ENCODE data around the gene SQSTM1.

SQSTM1 gene

GRCh38 chr5:179876610-179876952 lies 55.9 kb downstream of the SQSTM1 start:
- Histone ChIP-seq H3K27me3 (ENCODE audit: control insufficient read depth in 1 of 2, insufficient read depth in 1 of 2, low read length in 2 of 2) (no peaks in the 10 kb centered on the region), H3K27ac (ENCODE audit: low read length, poor library complexity, severe bottlenecking) (no peak overlapping the region), H3K9me3 (ENCODE audit: control insufficient read depth, low read length) (no peaks in the 10 kb centered on the region), H3K4me1 (ENCODE audit: control insufficient read depth, insufficient read depth, low read depth, low read length) (peaks cover 18% of the 10 kb centered on the region), H2AK5ac (ENCODE audit: low read length, severe bottlenecking) (no peak overlapping the region), H3K18ac (ENCODE audit: low read depth in 1 of 2, low read length in 2 of 2) (no peak overlapping the region), H2AFZ (ENCODE audit: low read depth, low read length) (no peak overlapping the region), H3K4ac (ENCODE audit: low read depth in 1 of 2, low read length in 2 of 2) (no peak overlapping the region), H4K91ac (ENCODE audit: low read length) (no peak overlapping the region), H2BK15ac (ENCODE audit: low read depth, poor library complexity, severe bottlenecking) (no peak overlapping the region), H3K14ac (ENCODE audit: low read length in 2 of 2) (no peak overlapping the region), H3K79me1 (replicated peaks; ENCODE audit: low read length, poor library complexity, severe bottlenecking) (peaks cover 22% of the 10 kb centered on the region), H3K4me3 (ENCODE audit: insufficient read depth in 1 of 2, low read depth in 1 of 2, low read length in 2 of 2) (no peak overlapping the region), H3K4me2 (ENCODE audit: low read length, poor library complexity, severe bottlenecking) (no peak overlapping the region), H3K36me3 (ENCODE audit: control insufficient read depth in 1 of 2, insufficient read depth in 2 of 2, low read depth in 1 of 2, low read length in 2 of 2) (peaks cover 76 to 80% of the 10 kb centered on the region in 2 experiments), H4K8ac (ENCODE audit: low read length) (no peak overlapping the region), H3K9ac (ENCODE audit: low read length) (no peak overlapping the region), H2BK12ac (ENCODE audit: low read length in 2 of 2) (no peak overlapping the region), H2BK5ac (ENCODE audit: low read depth, low read length, poor library complexity, severe bottlenecking) (no peak overlapping the region), H3K23ac (ENCODE audit: low read length in 2 of 2) (no peak overlapping the region), H2BK120ac (ENCODE audit: low read depth, low read length) (no peak overlapping the region)
- no peak for DNase-seq
- WGBS, result 94% methylated on average over 3 of the region's 3 CpGs

- Histone ChIP-seq H3K4ac (ENCODE audit: low read depth in 1 of 2, low read length in 2 of 2) (no peak overlapping the region), H2BK120ac (ENCODE audit: low read depth, low read length) (no peak overlapping the region), H2AK5ac (ENCODE audit: low read length, severe bottlenecking) (no peak overlapping the region), H2BK12ac (ENCODE audit: low read length in 2 of 2) (no peak overlapping the region), H3K23ac (ENCODE audit: low read length in 2 of 2) (no peak overlapping the region), H3K14ac (ENCODE audit: low read length in 2 of 2) (no peak overlapping the region), H3K4me2 (ENCODE audit: low read length, poor library complexity, severe bottlenecking) (no peak overlapping the region), H3K18ac (ENCODE audit: low read depth in 1 of 2, low read length in 2 of 2) (no peak overlapping the region), H2AFZ (ENCODE audit: low read depth, low read length) (no peak overlapping the region), H4K8ac (ENCODE audit: low read length) (no peak overlapping the region), H3K4me3 (ENCODE audit: insufficient read depth in 1 of 2, low read depth in 1 of 2, low read length in 2 of 2) (no peak overlapping the region), H3K9me3 (ENCODE audit: control insufficient read depth, low read length) (peaks cover 14% of the 10 kb centered on the region), H3K27ac (ENCODE audit: low read length, poor library complexity, severe bottlenecking) (peak overlapping the region; percentile 12), H3K36me3 (ENCODE audit: control insufficient read depth in 1 of 2, insufficient read depth in 2 of 2, low read depth in 1 of 2, low read length in 2 of 2) (peaks cover 70 to 76% of the 10 kb centered on the region in 2 experiments), H4K91ac (ENCODE audit: low read length) (no peak overlapping the region), H3K79me1 (replicated peaks; ENCODE audit: low read length, poor library complexity, severe bottlenecking) (peaks cover 21% of the 10 kb centered on the region), H3K9ac (ENCODE audit: low read length) (no peak overlapping the region), H2BK5ac (ENCODE audit: low read depth, low read length, poor library complexity, severe bottlenecking) (no peak overlapping the region), H2BK15ac (ENCODE audit: low read depth, poor library complexity, severe bottlenecking) (no peak overlapping the region), H3K4me1 (ENCODE audit: control insufficient read depth, insufficient read depth, low read depth, low read length) (peaks cover 18% of the 10 kb centered on the region), H3K27me3 (ENCODE audit: control insufficient read depth in 1 of 2, insufficient read depth in 1 of 2, low read length in 2 of 2) (no peaks in the 10 kb centered on the region)
- no peak for DNase-seq
- 95% methylated on average over 26 of the region's 26 CpGs for WGBS
Measured at GRCh38 chr5:179878222-179879002, 57.7 kb downstream of the SQSTM1 start.

- Histone ChIP-seq H3K27me3 (ENCODE audit: control insufficient read depth in 1 of 2, insufficient read depth in 1 of 2, low read length in 2 of 2) (no peaks in the 10 kb centered on the region), H4K91ac (ENCODE audit: low read length) (no peak overlapping the region), H3K4me2 (ENCODE audit: low read length, poor library complexity, severe bottlenecking) (no peak overlapping the region), H3K23ac (ENCODE audit: low read length in 2 of 2) (no peak overlapping the region), H3K18ac (ENCODE audit: low read depth in 1 of 2, low read length in 2 of 2) (no peak overlapping the region), H2BK120ac (ENCODE audit: low read depth, low read length) (no peak overlapping the region), H3K4ac (ENCODE audit: low read depth in 1 of 2, low read length in 2 of 2) (no peak overlapping the region), H3K27ac (ENCODE audit: low read length, poor library complexity, severe bottlenecking) (no peak overlapping the region), H2BK12ac (ENCODE audit: low read length in 2 of 2) (no peak overlapping the region), H3K9ac (ENCODE audit: low read length) (no peak overlapping the region), H2BK15ac (ENCODE audit: low read depth, poor library complexity, severe bottlenecking) (no peak overlapping the region), H3K4me3 (ENCODE audit: insufficient read depth in 1 of 2, low read depth in 1 of 2, low read length in 2 of 2) (no peak overlapping the region), H3K14ac (ENCODE audit: low read length in 2 of 2) (no peak overlapping the region), H2AK5ac (ENCODE audit: low read length, severe bottlenecking) (peak overlapping the region; percentile 6), H2AFZ (ENCODE audit: low read depth, low read length) (no peak overlapping the region), H3K9me3 (ENCODE audit: control insufficient read depth, low read length) (peaks cover 21% of the 10 kb centered on the region), H3K79me1 (replicated peaks; ENCODE audit: low read length, poor library complexity, severe bottlenecking) (peaks cover 21% of the 10 kb centered on the region), H3K4me1 (ENCODE audit: control insufficient read depth, insufficient read depth, low read depth, low read length) (peaks cover 18% of the 10 kb centered on the region), H2BK5ac (ENCODE audit: low read depth, low read length, poor library complexity, severe bottlenecking) (no peak overlapping the region), H3K36me3 (ENCODE audit: control insufficient read depth in 1 of 2, insufficient read depth in 2 of 2, low read depth in 1 of 2, low read length in 2 of 2) (peaks cover 68 to 76% of the 10 kb centered on the region in 2 experiments), H4K8ac (ENCODE audit: low read length) (no peak overlapping the region)
- 96% methylated on average over 31 of the region's 31 CpGs for WGBS
- no peak for DNase-seq
Measured at GRCh38 chr5:179879003-179879689, 58.4 kb downstream of the SQSTM1 start.

- Histone ChIP-seq H3K4me3 (ENCODE audit: insufficient read depth in 1 of 2, low read depth in 1 of 2, low read length in 2 of 2) (no peak overlapping the region), H3K27ac (ENCODE audit: low read length, poor library complexity, severe bottlenecking) (no peak overlapping the region), H3K27me3 (ENCODE audit: control insufficient read depth in 1 of 2, insufficient read depth in 1 of 2, low read length in 2 of 2) (no peaks in the 10 kb centered on the region), H3K14ac (ENCODE audit: low read length in 2 of 2) (no peak overlapping the region), H3K23ac (ENCODE audit: low read length in 2 of 2) (no peak overlapping the region), H2BK15ac (ENCODE audit: low read depth, poor library complexity, severe bottlenecking) (no peak overlapping the region), H3K4me2 (ENCODE audit: low read length, poor library complexity, severe bottlenecking) (no peak overlapping the region), H2BK12ac (ENCODE audit: low read length in 2 of 2) (no peak overlapping the region), H3K4ac (ENCODE audit: low read depth in 1 of 2, low read length in 2 of 2) (no peak overlapping the region), H2BK5ac (ENCODE audit: low read depth, low read length, poor library complexity, severe bottlenecking) (no peak overlapping the region), H2AK5ac (ENCODE audit: low read length, severe bottlenecking) (no peak overlapping the region), H2AFZ (ENCODE audit: low read depth, low read length) (no peak overlapping the region), H3K9ac (ENCODE audit: low read length) (no peak overlapping the region), H3K79me1 (replicated peaks; ENCODE audit: low read length, poor library complexity, severe bottlenecking) (peaks cover 26% of the 10 kb centered on the region), H4K91ac (ENCODE audit: low read length) (no peak overlapping the region), H3K9me3 (ENCODE audit: control insufficient read depth, low read length) (peaks cover 26% of the 10 kb centered on the region), H4K8ac (ENCODE audit: low read length) (no peak overlapping the region), H3K36me3 (ENCODE audit: control insufficient read depth in 1 of 2, insufficient read depth in 2 of 2, low read depth in 1 of 2, low read length in 2 of 2) (peaks cover 68 to 76% of the 10 kb centered on the region in 2 experiments), H2BK120ac (ENCODE audit: low read depth, low read length) (no peak overlapping the region), H3K4me1 (ENCODE audit: control insufficient read depth, insufficient read depth, low read depth, low read length) (peaks cover 18% of the 10 kb centered on the region), H3K18ac (ENCODE audit: low read depth in 1 of 2, low read length in 2 of 2) (no peak overlapping the region)
- DNase-seq, result no peak
- WGBS, result 99% methylated on average over 12 of the region's 13 CpGs
Measured at GRCh38 chr5:179879690-179880010, 58.9 kb downstream of the SQSTM1 start.
